Stimulated activated naive CD8-positive, alpha-beta T cell treated with anti-CD3 and anti-CD28 coated beads, Interleukin-15, Interleukin-2, amounts not matched to agents 100 U/mL and 50 U/mL, for 24 hours (primary cell): ENCODE results near the gene CNTNAP3.
"Not testable (repeated sequence)": the region's sequence is repeated elsewhere in the genome, so short reads cannot be mapped to it uniquely, and the experiment has no call there.

Source experiments
- ATAC-seq: fragments of 150-1000 bp; cut with Tn5 transposase; one replicate; pipeline ENCODE4 v1.10.0; 2021
- DNase-seq: peaks from one replicate; pipeline ENCODE4 v3.0.0; 2021

CNTNAP3 gene

GRCh38 chr9:39287980-39288379 lies at the start of gene CNTNAP3:
Gene CNTNAP3, minus strand, starts transcription at chr9:39288167. Its CDS starts 103 bp downstream, at chr9:39288064.
- not testable (repeated sequence) for DNase-seq, ATAC-seq

GRCh38 chr9:39279995-39280394 lies 8.0 kb downstream of the CNTNAP3 start:
- not testable (repeated sequence) for DNase-seq, ATAC-seq

DNA sequence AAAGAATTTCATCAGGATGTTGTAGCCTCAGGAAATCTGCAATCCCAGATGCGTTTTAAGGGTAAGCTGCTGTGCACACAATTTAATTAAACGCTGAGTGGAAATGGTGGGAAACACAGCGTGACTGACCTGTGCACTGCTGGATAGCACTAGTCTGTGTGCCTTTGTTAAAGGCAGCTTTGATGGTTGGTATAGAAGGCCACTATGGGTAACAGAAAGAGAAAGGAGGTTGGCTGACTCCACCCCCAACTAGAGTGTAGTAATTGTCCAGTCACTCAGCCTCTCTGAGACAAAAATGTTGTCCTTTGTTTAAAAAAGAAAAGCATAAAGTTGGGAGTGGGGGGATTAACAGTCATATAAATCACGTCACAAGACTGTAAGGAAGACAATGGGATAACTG lies 45.5 kb downstream of the CNTNAP3 start:
- DNase-seq: not testable (repeated sequence)

GRCh38 chr9:39232130-39232991 lies 55.6 kb downstream of the CNTNAP3 start:
- DNase-seq, ATAC-seq: not testable (repeated sequence)

More for the DNA sequence above, 45.5 kb downstream of the CNTNAP3 start:
- not testable (repeated sequence) for ATAC-seq

DNA sequence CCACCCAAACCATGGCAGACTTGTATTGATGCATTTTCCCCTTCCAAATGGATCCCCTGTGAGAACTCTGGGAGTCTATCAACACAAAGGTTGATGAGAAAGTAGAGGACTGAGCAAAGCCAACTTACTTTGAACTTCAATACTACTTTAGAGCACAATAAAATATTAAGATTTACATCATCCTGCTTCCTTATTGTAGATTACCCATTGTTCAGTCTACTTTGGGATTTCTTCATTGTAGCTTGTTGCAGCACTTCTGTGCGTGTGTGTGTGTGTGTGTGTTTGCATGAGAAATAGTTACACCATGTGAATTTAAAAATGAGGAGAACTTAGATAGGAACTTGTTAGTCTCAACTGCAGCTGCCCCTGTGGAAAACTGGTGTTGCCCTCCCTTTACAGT lies 72.0 kb downstream of the CNTNAP3 start:
- DNase-seq, ATAC-seq: not testable (repeated sequence)

DNA sequence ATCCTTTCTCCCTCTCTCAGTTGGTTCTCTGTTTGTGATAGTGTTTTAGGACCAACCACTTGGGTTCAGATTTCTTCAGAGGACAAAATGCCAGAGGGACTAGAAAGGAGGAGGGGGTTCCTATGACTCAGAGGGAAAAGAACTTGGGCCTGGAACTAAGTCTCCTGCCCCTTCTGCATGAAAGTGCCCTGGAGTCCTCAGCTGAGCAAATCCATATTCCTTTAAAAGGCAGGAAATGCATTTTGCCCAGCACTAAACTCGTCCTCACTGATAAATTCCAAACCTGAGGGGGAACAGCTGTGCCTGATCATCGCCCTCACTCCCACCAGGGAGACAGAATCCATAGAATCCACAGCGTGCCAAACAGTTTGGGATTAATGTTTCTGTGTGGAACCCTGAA lies 78.2 kb downstream of the CNTNAP3 start:
- DNase-seq, ATAC-seq: not testable (repeated sequence)

- DNase-seq, ATAC-seq: not testable (repeated sequence)
Observed at GRCh38 chr9:39206643-39207042, 81.3 kb downstream of the CNTNAP3 start.

GRCh38 chr9:39205842-39206241 lies 82.1 kb downstream of the CNTNAP3 start:
- DNase-seq, ATAC-seq: not testable (repeated sequence)

GRCh38 chr9:39200412-39200811 lies 87.6 kb downstream of the CNTNAP3 start:
- DNase-seq, ATAC-seq: not testable (repeated sequence)

- DNase-seq, ATAC-seq: not testable (repeated sequence)
Observed at GRCh38 chr9:39198000-39198709, 89.8 kb downstream of the CNTNAP3 start.

- DNase-seq, ATAC-seq: not testable (repeated sequence)
Observed at GRCh38 chr9:39171370-39171769, 116.6 kb downstream of the CNTNAP3 start.

GRCh38 chr9:39157714-39158113 lies 130.3 kb downstream of the CNTNAP3 start:
- not testable (repeated sequence) for DNase-seq, ATAC-seq

GRCh38 chr9:39132826-39133552 lies 155.0 kb downstream of the CNTNAP3 start:
- ATAC-seq, DNase-seq: not testable (repeated sequence)

GRCh38 chr9:39121401-39121800 lies 166.6 kb downstream of the CNTNAP3 start:
- not testable (repeated sequence) for DNase-seq, ATAC-seq

GRCh38 chr9:39111746-39112145 lies 176.2 kb downstream of the CNTNAP3 start:
- not testable (repeated sequence) for ATAC-seq, DNase-seq

- ATAC-seq (no peak), DNase-seq (no peak)
Observed at GRCh38 chr9:39108145-39108544, 179.8 kb downstream of the CNTNAP3 start.

GRCh38 chr9:39097208-39097607 lies 190.8 kb downstream of the CNTNAP3 start:
- ATAC-seq: not testable (repeated sequence)

GRCh38 chr9:39085311-39085710 lies 202.7 kb downstream of the CNTNAP3 start:
- not testable (repeated sequence) for ATAC-seq, DNase-seq

More at GRCh38 chr9:39097208-39097607, 190.8 kb downstream of the CNTNAP3 start:
- not testable (repeated sequence) for DNase-seq

GRCh38 chr9:39082574-39082973 lies 205.4 kb downstream of the CNTNAP3 start:
- DNase-seq, ATAC-seq: not testable (repeated sequence)

DNA sequence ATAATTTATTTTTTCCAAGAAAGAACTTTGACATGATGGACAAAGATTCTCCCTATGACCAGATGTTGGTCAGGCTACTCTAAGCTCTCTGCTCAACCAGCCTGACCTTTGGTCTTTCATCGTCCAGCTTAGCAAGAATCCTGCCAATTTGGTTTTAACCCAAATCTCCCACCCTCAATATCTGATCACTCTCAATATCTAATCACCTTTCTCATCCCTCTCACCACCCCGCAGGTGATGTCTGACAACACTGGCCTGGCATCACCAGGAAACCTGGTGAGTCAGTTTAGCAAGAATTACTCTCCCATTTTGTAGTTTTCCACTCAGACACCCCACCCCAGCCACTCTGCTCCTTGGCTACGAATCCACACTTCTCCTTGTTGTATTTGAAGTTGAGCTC lies 207.9 kb downstream of the CNTNAP3 start:
- ATAC-seq, DNase-seq: not testable (repeated sequence)

DNA sequence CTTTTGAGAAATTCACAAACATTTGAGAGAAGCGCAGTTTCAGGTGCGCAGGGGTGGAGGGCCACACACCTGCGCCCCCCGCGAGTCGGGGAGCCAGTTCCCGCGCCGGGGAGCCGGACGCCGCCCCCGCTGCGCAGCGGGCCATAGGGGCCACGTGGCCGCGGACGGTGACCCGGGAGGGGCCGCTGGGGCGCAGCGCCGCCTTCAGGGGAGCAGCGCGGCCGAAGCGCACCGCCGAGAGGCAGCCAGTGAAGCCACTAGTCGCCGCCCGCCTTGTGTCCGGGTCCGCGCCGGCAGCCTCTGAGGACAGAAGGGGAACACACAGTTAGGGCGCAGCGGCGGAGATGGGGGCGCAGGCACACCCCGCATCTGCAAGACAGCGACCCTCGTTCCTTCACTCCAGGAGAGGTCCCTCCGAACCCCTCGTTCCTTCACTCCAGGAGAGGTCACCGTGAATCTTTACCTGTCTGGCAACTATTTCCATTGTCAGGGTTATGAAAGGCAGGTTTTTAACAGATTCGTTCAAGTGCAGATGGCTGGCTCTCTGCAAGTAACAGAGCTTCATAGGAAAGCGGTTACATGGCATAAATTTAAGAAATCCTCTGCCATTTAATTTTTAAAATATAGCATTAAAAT lies 209.2 kb downstream of the CNTNAP3 start:
- ATAC-seq: peak; percentile 23
- DNase-seq: not testable (repeated sequence)
